Activated gamma-delta T cell (primary cell): ENCODE results near the gene SNRNP200.

Source experiments
- DNase-seq: peaks from one replicate; lab custom pipeline; 2025; lab: John Stamatoyannopoulos, UW

The SNRNP200 gene

DNA sequence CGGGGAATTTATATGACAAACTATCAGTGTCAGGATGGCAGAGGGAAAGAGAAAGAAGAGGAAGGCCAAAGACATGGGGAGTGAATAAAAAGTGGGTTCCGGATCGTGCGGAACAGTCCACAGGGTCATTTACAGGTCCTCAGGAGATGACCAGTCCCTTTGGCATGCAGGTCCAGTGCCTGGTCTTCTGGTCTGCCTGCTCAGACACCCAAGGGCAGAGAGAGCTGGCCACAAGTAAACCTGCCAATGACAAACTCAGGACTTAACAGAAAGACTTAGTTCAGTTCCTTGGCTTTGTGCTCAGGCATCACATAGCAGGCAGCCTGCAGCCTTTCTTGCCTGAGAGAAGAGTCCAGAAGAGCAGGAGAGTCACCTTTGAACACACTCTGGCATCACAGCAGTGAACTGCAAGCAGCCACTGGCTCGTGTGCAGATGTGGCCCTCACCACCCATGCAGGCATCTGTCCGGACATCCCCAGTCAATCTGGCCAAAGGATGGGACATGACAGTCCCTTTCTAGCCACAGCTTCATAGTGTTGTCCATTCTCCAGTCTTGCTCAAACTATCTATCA lies 53.5 kb downstream of the SNRNP200 start:
- DNase-seq = no peak

- no peak for DNase-seq
Measured at GRCh38 chr2:96250188-96250587, 55.2 kb downstream of the SNRNP200 start.

GRCh38 chr2:96249654-96250053 lies 55.7 kb downstream of the SNRNP200 start:
- DNase-seq = no peak

DNA sequence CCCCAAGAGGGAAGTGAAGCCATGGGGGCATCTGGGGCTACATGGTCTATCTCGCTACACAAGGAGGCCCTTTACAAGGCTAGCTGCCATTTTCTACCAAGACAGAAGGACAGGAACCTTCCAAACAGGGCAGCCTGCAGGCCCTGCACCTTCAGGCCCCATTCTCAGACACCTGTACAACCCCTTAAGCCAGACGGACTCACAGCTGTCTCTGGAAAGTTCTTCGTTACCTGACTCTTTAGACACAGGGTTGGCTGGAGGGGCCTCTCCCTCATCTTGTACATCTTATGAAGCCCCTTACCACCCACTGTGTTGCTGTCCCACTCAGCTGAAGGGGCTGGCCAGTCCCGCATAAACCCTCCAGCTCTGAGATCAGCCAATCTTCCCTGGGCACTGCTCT lies 56.7 kb downstream of the SNRNP200 start:
- DNase-seq = no peak

DNA sequence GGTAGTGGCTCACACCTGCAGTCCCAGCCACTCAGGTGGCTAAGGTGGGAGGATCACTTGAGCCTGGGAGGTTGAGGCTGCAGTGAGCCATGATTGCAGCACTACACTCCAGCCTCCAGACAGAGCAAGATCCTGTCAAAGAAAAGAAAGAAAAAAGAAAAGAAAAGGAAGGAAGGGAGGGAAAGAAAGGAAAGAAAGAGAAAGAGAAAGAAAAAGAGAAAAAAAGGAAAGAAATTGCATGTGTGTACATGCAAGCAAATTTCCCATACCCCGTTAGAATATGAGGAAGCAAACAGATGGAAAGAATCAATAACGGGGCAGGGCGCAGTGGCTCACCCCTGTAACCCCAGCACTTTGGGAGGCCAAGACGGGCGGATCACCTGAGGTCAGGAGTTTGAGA lies 57.5 kb downstream of the SNRNP200 start:
- DNase-seq = no peak

- DNase-seq = no peak
Measured at GRCh38 chr2:96247009-96247408, 58.3 kb downstream of the SNRNP200 start.

DNA sequence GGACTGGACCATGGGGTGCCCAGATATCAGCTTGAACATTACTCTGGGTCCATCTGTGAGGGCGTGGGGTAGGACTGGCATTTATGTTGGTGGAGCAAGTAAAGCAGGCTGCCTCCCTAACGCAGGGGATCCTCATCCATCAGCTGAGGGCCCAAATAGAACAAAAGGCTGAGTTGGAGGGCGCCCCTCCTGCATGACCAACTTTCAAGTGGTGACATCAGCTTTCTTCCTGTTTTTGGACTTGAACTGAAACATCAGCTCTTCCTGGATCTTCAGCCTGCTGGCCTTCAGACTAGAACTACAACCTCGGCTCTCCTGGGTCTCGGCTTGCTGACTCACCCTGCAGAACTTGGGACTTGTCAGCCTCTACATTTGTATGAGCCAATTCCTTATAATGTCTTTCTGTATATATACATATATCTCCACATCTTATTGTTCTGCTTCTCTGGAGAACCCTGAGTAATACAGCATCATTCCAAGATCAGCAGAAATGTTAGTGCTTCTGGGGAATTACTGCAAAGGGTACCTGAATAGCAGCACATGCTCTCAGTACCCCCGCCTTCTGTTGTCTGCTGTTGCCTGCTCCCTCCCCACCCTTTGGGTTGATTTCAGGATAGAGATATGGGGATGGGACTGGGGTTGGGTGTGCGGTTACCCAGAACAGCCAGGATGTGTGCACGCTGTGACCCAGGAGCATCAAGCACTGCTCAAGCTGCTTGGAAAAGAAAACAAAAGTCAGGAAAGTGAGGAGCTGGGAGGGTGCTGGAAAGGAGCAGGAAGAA lies 59.5 kb downstream of the SNRNP200 start:
- no peak for DNase-seq

DNA sequence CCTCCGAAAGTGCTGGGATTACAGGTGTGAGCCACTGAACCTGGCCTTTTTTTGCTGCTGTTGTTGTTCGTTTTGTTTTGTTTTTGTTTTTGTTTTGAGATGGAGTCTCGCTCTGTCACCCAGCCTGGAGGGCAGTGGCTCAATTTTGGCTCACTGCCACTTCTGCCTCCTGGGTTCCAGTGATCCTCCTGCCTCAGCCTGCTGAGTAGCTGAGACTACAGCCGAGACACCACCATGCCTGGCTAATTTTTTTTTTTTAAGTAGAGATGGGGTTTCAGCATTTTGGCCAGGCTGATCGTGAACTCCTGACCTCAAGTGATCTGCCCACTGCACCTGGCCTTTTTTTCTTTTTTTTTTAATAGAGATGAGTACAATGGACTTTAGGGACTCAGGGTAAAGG lies 61.5 kb downstream of the SNRNP200 start:
- no peak for DNase-seq

DNA sequence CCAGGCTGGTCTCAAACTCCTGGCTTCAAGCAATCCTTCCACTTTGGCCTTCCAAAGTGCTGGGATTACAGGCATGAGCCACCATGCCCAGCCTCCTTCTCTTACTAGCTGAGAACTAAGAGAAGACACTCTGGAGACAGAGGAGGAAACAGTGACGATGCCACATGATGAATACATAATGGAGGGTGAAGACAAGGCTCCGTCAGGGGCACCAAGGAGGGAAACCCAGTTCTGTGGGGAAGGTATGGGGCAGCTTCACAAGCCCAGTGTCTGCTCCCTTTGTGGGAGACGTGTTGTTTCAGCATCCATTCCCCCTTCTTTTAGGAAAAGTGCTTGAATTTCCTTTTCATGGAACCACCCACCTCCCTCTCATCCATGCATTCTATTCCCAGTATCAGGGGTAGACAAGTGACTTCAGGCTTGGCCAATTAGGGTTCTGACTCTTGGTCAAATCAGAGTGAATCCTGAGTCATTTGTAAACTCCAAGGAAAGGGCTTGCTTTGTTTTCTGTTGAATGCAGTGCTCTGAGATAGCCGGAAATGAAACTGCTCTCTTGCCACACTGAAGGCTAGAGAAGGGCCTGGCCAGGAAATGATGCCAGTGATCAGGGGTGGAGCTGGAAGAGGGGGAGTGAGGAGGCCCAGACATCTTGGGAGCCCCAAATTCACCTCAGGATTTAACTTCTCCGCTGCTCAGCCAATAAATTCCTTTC lies 63.3 kb downstream of the SNRNP200 start:
- DNase-seq = no peak

DNA sequence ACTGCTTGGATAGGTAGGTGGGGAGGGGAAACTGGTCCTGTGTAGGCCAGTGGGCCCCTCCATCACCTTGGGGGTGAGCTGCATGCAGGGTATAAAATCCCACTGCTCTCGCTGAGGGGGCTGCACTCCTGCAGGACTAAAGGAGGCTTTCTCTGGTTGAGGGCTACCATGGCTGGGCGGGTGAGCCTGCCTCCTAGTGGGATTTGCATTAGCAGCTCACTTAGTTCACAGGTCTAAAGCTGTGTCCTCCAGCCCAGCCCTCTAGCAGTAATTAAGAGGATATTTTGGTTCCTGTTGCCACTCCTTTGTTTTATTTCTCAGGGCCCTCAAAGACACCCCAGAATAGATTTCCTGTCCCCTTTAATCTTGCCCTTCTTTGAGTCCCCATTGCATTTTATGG lies 64.1 kb downstream of the SNRNP200 start:
- no peak for DNase-seq

DNA sequence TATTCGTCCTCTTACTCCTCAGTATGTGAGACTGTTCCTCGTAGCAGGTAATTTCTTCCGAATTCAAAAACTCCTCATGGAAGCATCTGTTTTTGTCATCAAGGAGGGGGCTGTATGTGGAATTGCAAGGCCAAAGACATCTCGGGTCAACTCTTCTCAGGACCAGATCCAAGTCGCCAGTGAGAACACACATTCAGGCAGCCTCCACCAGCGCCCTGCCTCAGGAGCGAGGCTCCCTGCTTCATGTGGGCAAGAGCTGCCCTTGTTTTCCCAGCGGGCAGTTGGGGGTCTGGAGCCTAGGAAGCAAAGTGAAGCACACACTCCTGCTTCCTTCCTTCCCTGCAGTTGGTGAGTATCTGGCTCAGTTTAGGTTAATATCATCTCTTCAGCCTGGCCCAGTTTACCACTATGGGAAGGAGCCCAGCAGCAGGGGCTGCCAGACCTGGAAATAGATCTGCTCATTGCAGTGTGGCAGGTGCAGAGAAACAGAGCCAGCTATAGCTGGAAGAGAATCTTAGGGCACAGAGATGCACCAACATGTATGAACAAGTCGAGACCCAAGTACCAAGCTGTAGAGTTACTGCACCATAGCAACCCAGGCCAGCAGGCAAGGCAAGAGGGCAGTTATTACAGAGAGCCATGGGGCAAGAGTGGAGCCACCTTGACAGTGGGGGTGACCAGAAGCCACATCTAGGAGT lies 64.9 kb downstream of the SNRNP200 start:
- DNase-seq = no peak

DNA sequence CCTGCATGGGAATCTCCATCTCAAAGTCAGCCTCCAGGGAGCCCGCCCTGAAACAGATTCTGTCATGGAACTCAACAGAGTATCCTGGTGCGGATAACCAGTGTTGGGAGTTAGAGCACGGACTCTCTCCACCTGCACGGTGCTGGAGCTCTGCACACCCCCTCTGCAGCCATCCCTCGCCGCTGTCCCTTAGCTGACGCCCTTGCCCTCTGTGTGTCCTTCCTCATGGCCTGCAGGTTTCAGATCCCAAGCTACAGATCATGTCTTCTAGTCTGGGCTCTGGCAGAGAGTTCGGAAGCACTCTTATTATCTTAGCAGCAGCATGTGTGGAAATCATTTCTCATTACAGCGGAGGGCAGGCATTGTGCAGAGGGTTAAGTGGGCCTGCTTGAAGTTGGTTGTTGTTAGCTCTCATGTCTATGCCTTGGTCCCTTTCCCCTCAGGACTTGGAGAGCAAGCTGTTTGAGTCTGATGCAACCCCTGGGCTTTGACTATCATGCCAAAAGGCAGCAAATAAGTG lies 65.5 kb downstream of the SNRNP200 start:
- DNase-seq = no peak

- no peak for DNase-seq
Measured at GRCh38 chr2:96239091-96239490, 66.3 kb downstream of the SNRNP200 start.

GRCh38 chr2:96238266-96238665 lies 67.1 kb downstream of the SNRNP200 start:
- DNase-seq = no peak

GRCh38 chr2:96236882-96237281 lies 68.5 kb downstream of the SNRNP200 start:
- no peak for DNase-seq

- no peak for DNase-seq
Measured at GRCh38 chr2:96233880-96234316, 71.4 kb downstream of the SNRNP200 start.

GRCh38 chr2:96233436-96233835 lies 71.9 kb downstream of the SNRNP200 start:
- no peak for DNase-seq

GRCh38 chr2:96231316-96231715 lies 74.0 kb downstream of the SNRNP200 start:
- no peak for DNase-seq

DNA sequence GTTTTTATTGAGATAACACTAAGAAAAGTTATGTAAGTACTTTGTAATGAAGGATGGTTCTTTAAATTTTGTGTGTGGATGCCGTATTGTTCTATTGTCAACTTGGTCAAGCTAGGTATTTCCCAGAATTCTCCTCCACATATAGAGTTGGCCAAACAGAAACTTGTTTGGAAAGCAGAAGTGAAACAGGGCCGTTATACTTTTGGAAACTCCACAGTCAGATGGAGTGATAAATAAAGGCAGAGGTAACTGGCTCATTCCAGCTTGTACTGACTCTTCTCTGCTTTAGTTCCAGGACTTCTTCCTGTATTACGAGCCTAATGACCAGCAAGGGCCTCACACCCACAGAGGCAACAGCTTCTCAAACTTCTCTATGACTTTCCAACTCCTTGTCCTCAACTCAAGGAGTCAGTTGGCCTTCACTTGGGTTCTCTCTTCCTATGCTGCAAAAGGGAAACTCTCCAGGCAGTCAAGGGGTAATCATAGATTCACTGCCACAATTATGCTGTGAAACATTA lies 80.3 kb downstream of the SNRNP200 start:
- no peak for DNase-seq
